ENCODE data around the gene PHF5A. TPM values are rescaled to one million over a fixed set of nuclear protein-coding genes. Genes with fewer than 3 reads are reported as not detected.
A peak's percentile ranks its signal among the peaks of the same experiment; 100 is the strongest.

PHF5A gene
- total RNA-seq, 1 donor from 2014 or later, result 88.9 TPM

DNA sequence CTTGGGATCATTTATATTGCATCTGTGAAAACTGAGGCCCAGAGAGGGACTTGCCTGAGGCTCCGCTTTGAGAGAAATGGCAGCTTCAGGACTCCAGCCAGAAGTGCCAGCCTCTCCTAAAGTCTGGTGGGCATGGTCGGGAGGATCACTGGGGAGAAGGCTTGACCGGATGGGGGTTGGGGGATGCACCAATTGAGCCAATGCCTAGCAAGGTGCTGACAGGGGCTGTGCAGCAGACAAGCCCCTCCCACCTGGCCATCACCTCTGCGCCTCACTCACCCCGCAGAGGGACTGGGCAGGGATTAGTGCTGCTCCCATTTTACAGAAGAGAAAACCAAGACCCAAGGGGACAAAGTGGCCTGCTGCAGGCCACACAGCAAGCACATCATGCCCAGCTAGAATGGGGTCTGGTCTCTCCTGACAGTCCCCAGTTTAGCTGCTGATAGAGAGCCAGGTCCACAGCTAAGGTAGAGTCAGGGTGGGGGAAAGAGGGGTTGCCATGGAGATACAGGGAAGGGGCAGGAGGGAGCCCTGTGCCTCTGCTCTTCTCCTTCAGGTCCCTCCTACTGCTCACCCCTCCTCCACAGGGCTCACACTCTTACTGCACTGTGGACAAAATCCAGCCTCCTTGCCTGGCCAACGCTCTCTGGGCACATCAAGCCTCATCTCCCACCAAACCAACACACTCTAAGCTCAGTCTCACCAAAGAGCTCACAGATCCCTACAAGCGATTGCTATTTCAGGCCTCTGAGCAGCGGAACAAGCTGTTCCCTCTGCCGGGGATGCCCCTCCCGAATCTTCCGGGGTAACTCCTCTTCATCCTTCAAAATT, 57.3 kb downstream of the PHF5A start:
- TF ChIP-seq CTCF (conservative IDR thresholded peaks at IDR 0.05), result no peak
- no peaks in the 10 kb centered on the region for H3K27me3 Mint-ChIP-seq (ENCODE audit: low read depth)
- peak overlapping the region; percentile 79 for H3K4me3 Mint-ChIP-seq
- peak overlapping the region; percentile 5 for H3K27ac Mint-ChIP-seq (ENCODE audit: unreplicated experiment)
- H3K36me3 Mint-ChIP-seq (ENCODE audit: low read depth), result no peaks in the 10 kb centered on the region
- peaks cover 23% of the 10 kb centered on the region for H3K4me1 Mint-ChIP-seq
- DNase-seq (ENCODE audit: low read depth, low spot score), result no peak
- no peaks in the 10 kb centered on the region for H3K9me3 Mint-ChIP-seq

DNA sequence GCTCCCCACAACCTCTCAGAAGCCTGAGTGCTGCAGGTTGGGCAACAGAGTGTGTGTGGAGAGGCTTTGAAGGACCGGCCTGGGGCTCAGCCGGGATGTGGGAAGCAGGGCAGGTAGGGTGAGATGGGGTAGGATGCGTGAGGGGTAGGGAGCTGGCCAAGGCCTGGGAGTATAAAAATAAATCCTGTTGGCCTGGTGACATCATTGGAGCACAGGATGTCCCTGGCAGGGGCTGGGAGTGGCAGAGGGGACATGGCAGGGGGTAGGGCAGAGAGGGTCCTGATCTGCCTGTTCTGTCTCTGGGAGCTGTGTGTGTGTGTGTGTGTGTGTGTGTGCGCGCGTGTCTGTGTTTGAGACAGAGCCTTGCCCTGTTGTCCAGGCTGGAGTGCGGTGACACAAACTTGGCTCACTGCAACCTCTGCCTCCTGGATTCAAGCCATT, 58.2 kb downstream of the PHF5A start:
- Mint-ChIP-seq H3K36me3 (ENCODE audit: low read depth) (no peaks in the 10 kb centered on the region), H3K27me3 (ENCODE audit: low read depth) (no peaks in the 10 kb centered on the region), H3K27ac (ENCODE audit: unreplicated experiment) (no peak overlapping the region), H3K4me1 (peaks cover 19% of the 10 kb centered on the region), H3K4me3 (no peak overlapping the region), H3K9me3 (no peaks in the 10 kb centered on the region)
- no peak for DNase-seq (ENCODE audit: low read depth, low spot score)
- TF ChIP-seq CTCF (conservative IDR thresholded peaks at IDR 0.05), result no peak

Other genes starting within 250 kb of the PHF5A start
- gene CHADL, start 227.8 kb downstream of the PHF5A start, total RNA-seq, result 0.61 and 1.8 TPM in 2 replicates
- 118 and 121 TPM in 2 replicates for gene RANGAP1, start 182.5 kb downstream of the PHF5A start, total RNA-seq
- 83.8 and 84.3 TPM in 2 replicates for gene ZC3H7B, start 167.2 kb downstream of the PHF5A start, total RNA-seq
- gene TEF, start 86.8 kb downstream of the PHF5A start, total RNA-seq, result 9.3 and 13.6 TPM in 2 replicates
- 47.7 and 50.8 TPM in 2 replicates for gene TOB2, start 21.9 kb downstream of the PHF5A start, total RNA-seq
- gene ACO2, start 425 bp upstream of the PHF5A start, total RNA-seq, result 71.6 and 80.6 TPM in 2 replicates
- gene POLR3H, start 75.8 kb upstream of the PHF5A start, total RNA-seq, result 54.0 and 55.5 TPM in 2 replicates
- gene CSDC2, start 92.3 kb upstream of the PHF5A start, total RNA-seq, result 0.75 and 0.98 TPM in 2 replicates
- gene PMM1, start 121.1 kb upstream of the PHF5A start, total RNA-seq, result 28.0 and 30.8 TPM in 2 replicates
- gene DESI1, start 152.4 kb upstream of the PHF5A start, total RNA-seq, result 38.0 and 40.0 TPM in 2 replicates
- gene XRCC6, start 152.6 kb upstream of the PHF5A start, total RNA-seq, result 427 TPM in 2 replicates
- gene SNU13, start 220.2 kb upstream of the PHF5A start, total RNA-seq, result 155 and 160 TPM in 2 replicates
- 0.16 and 0.48 TPM in 2 replicates for gene MEI1, start 230.8 kb upstream of the PHF5A start, total RNA-seq